ENCODE data around the gene HTR3E. TPM values are rescaled to one million over a fixed set of nuclear protein-coding genes. Genes with fewer than 3 reads are reported as not detected.
"Not testable (repeated sequence)": the region's sequence is repeated elsewhere in the genome, so short reads cannot be mapped to it uniquely, and the experiment has no call there.

HTR3E gene
- total RNA-seq, 1 experiment from 2014 or later = not detected

DNA sequence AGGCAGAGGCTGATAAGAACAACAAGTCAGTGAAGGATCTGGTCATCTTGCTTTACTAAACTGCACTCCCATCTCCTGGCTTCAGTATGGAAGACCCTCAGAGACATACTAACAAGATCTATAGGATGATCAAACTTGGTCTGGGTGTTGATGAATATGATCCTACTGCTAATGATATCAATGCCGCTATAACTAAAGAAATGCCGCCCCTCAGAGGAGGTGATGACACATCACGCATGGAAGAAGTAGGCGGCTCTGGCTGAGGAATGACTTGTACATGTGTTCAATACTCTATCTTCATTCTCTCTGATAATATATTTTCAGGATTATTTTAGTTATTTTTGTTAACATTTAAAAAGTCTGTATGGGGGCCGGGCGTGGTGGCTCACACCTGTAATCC, 20.8 kb downstream of the HTR3E start:
- no peaks in the 10 kb centered on the region for H3K36me3 ChIP-seq (ENCODE audit: low read depth)
- no peaks in the 10 kb centered on the region for H3K27me3 ChIP-seq (ENCODE audit: insufficient read depth, low read depth)
- H3K79me2 ChIP-seq (ENCODE audit: low read depth) = no peaks in the 10 kb centered on the region
- no peaks in the 10 kb centered on the region for H3K9me2 ChIP-seq (ENCODE audit: insufficient read depth)
- no peak overlapping the region for H3K4me3 ChIP-seq
- no peaks in the 10 kb centered on the region for H4K20me1 ChIP-seq (ENCODE audit: insufficient read depth)
- H3K27ac ChIP-seq = no peak overlapping the region
- no peak overlapping the region for H3K4me2 ChIP-seq
- no peaks in the 10 kb centered on the region for H3K9me3 ChIP-seq (ENCODE audit: insufficient read depth, low read depth)
- CTCF ChIA-PET = interaction anchor here (0.7 kb wide), 1 partner anchor 122 kb away, joined by 8 read pairs; no protein-coding TSS in a partner anchor
- H2AFZ ChIP-seq = no peak overlapping the region
- no peaks in the 10 kb centered on the region for H3F3A ChIP-seq (ENCODE audit: insufficient read depth, low read depth)
- POLR2A ChIA-PET (ENCODE audit: unreplicated experiment) = interaction anchor here (0.6 kb wide), 1 partner anchor 9 kb away, joined by 4 read pairs; no protein-coding TSS in a partner anchor
- TF ChIP-seq EZH2 (IDR thresholded peaks at IDR 0.05; ENCODE audit: low read depth) (no peak), CTCF (conservative IDR thresholded peaks at IDR 0.05) (0 out of 2 replicates have a peak, but pooled peaks have one; percentile 20)
- intact Hi-C loops (cut with micrococcal nuclease; ENCODE audit: unreplicated experiment) = loop anchor here (5.0 kb wide), 1 partner anchor 75 kb away; no protein-coding TSS in a partner anchor
- no peak for DNase-seq
- no TSS peak for BruUV-seq (replicated peaks)
- H3K4me1 ChIP-seq (replicated peaks; ENCODE audit: insufficient read depth) = no peaks in the 10 kb centered on the region

GRCh38 chr3:184121031-184121430, 24.2 kb downstream of the HTR3E start:
- H3K4me2 ChIP-seq; H3K4me1 ChIP-seq (replicated peaks; ENCODE audit: insufficient read depth); H4K20me1 ChIP-seq (ENCODE audit: insufficient read depth); H3K9me2 ChIP-seq (ENCODE audit: insufficient read depth); H3K36me3 ChIP-seq (ENCODE audit: low read depth); H3K79me2 ChIP-seq (ENCODE audit: low read depth); intact Hi-C loops (cut with micrococcal nuclease; ENCODE audit: unreplicated experiment); H3K4me3 ChIP-seq; H2AFZ ChIP-seq; BruUV-seq (replicated peaks); H3K9me3 ChIP-seq (ENCODE audit: insufficient read depth, low read depth); H3K27me3 ChIP-seq (ENCODE audit: insufficient read depth, low read depth); POLR2A ChIA-PET (ENCODE audit: unreplicated experiment); DNase-seq; H3F3A ChIP-seq (ENCODE audit: insufficient read depth, low read depth); H3K27ac ChIP-seq: not testable (repeated sequence)
- CTCF ChIA-PET = interaction anchor here (0.5 kb wide), 1 partner anchor 34 kb away, joined by 3 read pairs; the partner anchor contains the start of gene DVL3

- ChIA-PET CTCF (no interaction called here), POLR2A (ENCODE audit: unreplicated experiment) (no interaction called here)
- Histone ChIP-seq H2AFZ (no peak overlapping the region), H3K79me2 (ENCODE audit: low read depth) (no peaks in the 10 kb centered on the region), H3K4me2 (no peak overlapping the region), H3K4me3 (no peak overlapping the region), H4K20me1 (ENCODE audit: insufficient read depth) (no peaks in the 10 kb centered on the region), H3K36me3 (ENCODE audit: low read depth) (no peaks in the 10 kb centered on the region), H3K27me3 (ENCODE audit: insufficient read depth, low read depth) (no peaks in the 10 kb centered on the region), H3K27ac (no peak overlapping the region), H3K9me2 (ENCODE audit: insufficient read depth) (no peaks in the 10 kb centered on the region), H3F3A (ENCODE audit: insufficient read depth, low read depth) (no peaks in the 10 kb centered on the region; the same call in 1 of the 2 replicates), H3K9me3 (ENCODE audit: insufficient read depth, low read depth) (no peaks in the 10 kb centered on the region), H3K4me1 (replicated peaks; ENCODE audit: insufficient read depth) (no peaks in the 10 kb centered on the region)
- no peak for DNase-seq
- intact Hi-C loops (cut with micrococcal nuclease; ENCODE audit: unreplicated experiment) = no loop called here
- TF ChIP-seq CTCF (conservative IDR thresholded peaks at IDR 0.05) (no peak), EZH2 (IDR thresholded peaks at IDR 0.05; ENCODE audit: low read depth) (no peak)
- BruUV-seq (replicated peaks) = no TSS peak
Measured at GRCh38 chr3:184126006-184126405, 29.1 kb downstream of the HTR3E start.

DNA sequence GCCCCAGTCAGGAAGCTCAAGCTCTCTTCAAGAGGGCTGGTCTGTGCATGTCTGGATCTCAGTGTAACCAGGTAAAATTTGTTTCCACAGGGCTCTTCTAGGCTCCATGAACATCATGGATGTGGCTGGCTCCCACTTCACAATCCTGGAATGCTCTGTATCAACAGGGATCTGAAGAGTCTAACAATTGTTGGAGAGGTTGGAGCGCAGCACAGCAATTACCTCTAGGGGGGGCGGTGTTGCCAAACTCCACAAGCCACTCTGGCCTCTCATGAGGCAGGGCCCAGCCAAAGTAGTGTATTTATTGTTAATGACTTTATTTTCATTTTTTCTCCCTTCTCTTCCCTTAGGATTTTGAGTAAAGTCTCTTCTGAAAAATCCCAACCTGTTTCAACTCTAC, 32.1 kb downstream of the HTR3E start:
- H3K27me3 ChIP-seq (ENCODE audit: insufficient read depth, low read depth) = no peaks in the 10 kb centered on the region
- no peak overlapping the region for H3K27ac ChIP-seq
- no peaks in the 10 kb centered on the region for H3K79me2 ChIP-seq (ENCODE audit: low read depth)
- intact Hi-C loops (cut with micrococcal nuclease; ENCODE audit: unreplicated experiment) = no loop called here
- H3K4me2 ChIP-seq = no peak overlapping the region
- POLR2A ChIA-PET (ENCODE audit: unreplicated experiment) = interaction anchor here (0.6 kb wide), 1 partner anchor 43 kb away, joined by 3 read pairs; no protein-coding TSS in a partner anchor
- no peaks in the 10 kb centered on the region for H4K20me1 ChIP-seq (ENCODE audit: insufficient read depth)
- H3K36me3 ChIP-seq (ENCODE audit: low read depth) = no peaks in the 10 kb centered on the region
- peaks cover 13% of the 10 kb centered on the region for H3K4me1 ChIP-seq (replicated peaks; ENCODE audit: insufficient read depth)
- BruUV-seq (replicated peaks) = no TSS peak
- TF ChIP-seq CTCF (conservative IDR thresholded peaks at IDR 0.05) (peak; percentile 41; the same call in 1 of the 2 replicates), EZH2 (IDR thresholded peaks at IDR 0.05; ENCODE audit: low read depth) (no peak)
- DNase-seq = peak in 1 of 2 experiments; percentile 25
- no peak overlapping the region for H2AFZ ChIP-seq
- H3F3A ChIP-seq (ENCODE audit: insufficient read depth, low read depth) = peaks cover 8% of the 10 kb centered on the region
- H3K9me3 ChIP-seq (ENCODE audit: insufficient read depth, low read depth) = no peaks in the 10 kb centered on the region
- H3K4me3 ChIP-seq = no peak overlapping the region
- CTCF ChIA-PET = no interaction called here
- no peaks in the 10 kb centered on the region for H3K9me2 ChIP-seq (ENCODE audit: insufficient read depth)

All from PC-9 (cell line).